Activated naive CD8-positive, alpha-beta T cell treated with anti-CD3 and anti-CD28 coated beads, Interleukin-2, amount 10 ng/mL, durations not matched to agents 7 days and 5 days (primary cell): Measurements from ENCODE around the gene HOXC10. TPM values are rescaled to one million over a fixed set of nuclear protein-coding genes. Genes with fewer than 3 reads are reported as not detected.

Experiments
- ATAC-seq: fragments of 150-1000 bp; cut with Tn5 transposase; one replicate; pipeline ENCODE4 v1.10.0; 2021; ENCODE audit warnings: low read depth, moderate library complexity
- POLR2A ChIA-PET: fragments of 350-600 bp; sonication (Branson Sonifier 250); formaldehyde crosslinking; loops from one replicate; lab custom pipeline; 2021; ENCODE audit warnings: antibody characterized with exemption; lab: Charles Lee
- DNase-seq: peaks from one replicate; pipeline ENCODE4 v3.0.0; 2021
- H3K27ac Mint-ChIP-seq: one replicate; pipeline ENCODE4 v1.8.0; 2022; ENCODE audit warnings: mild to moderate bottlenecking, mixed read lengths
- H3K27me3 Mint-ChIP-seq: one replicate; pipeline ENCODE4 v1.8.0; 2022; ENCODE audit warnings: mild to moderate bottlenecking, moderate library complexity, mixed read lengths
- H3K36me3 Mint-ChIP-seq: one replicate; pipeline ENCODE4 v1.8.0; 2021; ENCODE audit warnings: mild to moderate bottlenecking, mixed read lengths
- H3K4me1 Mint-ChIP-seq: one replicate; pipeline ENCODE4 v1.8.0; 2021; ENCODE audit warnings: mixed read lengths
- H3K4me3 Mint-ChIP-seq: one replicate; pipeline ENCODE4 v1.8.0; 2022; ENCODE audit warnings: mild to moderate bottlenecking, moderate library complexity, mixed read lengths
- H3K9me3 Mint-ChIP-seq: one replicate; pipeline ENCODE4 v1.8.0; 2021; ENCODE audit warnings: mixed read lengths
- total RNA-seq, 2 experiments: library from RNA; stranded (reverse); gene quantifications; one replicate each; pipeline ENCODE4 v1.2.3, GENCODE V29; 2021

HOXC10 gene
- total RNA-seq, 2 experiments from 2014 or later: not detected

GRCh38 chr12:54006559-54007220, 21.7 kb downstream of the HOXC10 start:
- Mint-ChIP-seq H3K4me1 (peaks cover 15% of the 10 kb centered on the region), H3K4me3 (peak overlapping the region; percentile 81), H3K9me3 (no peaks in the 10 kb centered on the region), H3K36me3 (no peaks in the 10 kb centered on the region), H3K27me3 (peaks cover 95% of the 10 kb centered on the region), H3K27ac (no peak overlapping the region)
- POLR2A ChIA-PET: interaction anchor here (0.9 to 1.2 kb wide), 2 partner anchors 10 to 201 kb away, joined by 3 read pairs; no protein-coding TSS in a partner anchor
- ATAC-seq (no peak), DNase-seq (no peak)

- Mint-ChIP-seq H3K9me3 (no peaks in the 10 kb centered on the region), H3K4me3 (no peak overlapping the region), H3K27ac (no peak overlapping the region), H3K36me3 (no peaks in the 10 kb centered on the region), H3K27me3 (peaks cover 95% of the 10 kb centered on the region), H3K4me1 (peaks cover 12% of the 10 kb centered on the region)
- ATAC-seq (no peak), DNase-seq (no peak)
- POLR2A ChIA-PET: no interaction called here
Observed at GRCh38 chr12:54007538-54008259, 22.8 kb downstream of the HOXC10 start.

GRCh38 chr12:54008260-54008552, 23.3 kb downstream of the HOXC10 start:
- Mint-ChIP-seq H3K27me3 (peaks cover 95% of the 10 kb centered on the region), H3K4me3 (no peak overlapping the region), H3K36me3 (no peaks in the 10 kb centered on the region), H3K9me3 (no peaks in the 10 kb centered on the region), H3K4me1 (peaks cover 12% of the 10 kb centered on the region), H3K27ac (no peak overlapping the region)
- no peak for ATAC-seq
- DNase-seq: no peak
- POLR2A ChIA-PET: no interaction called here

- H3K27me3 Mint-ChIP-seq: peaks cover 95% of the 10 kb centered on the region
- no peak for DNase-seq
- no peaks in the 10 kb centered on the region for H3K9me3 Mint-ChIP-seq
- peaks cover 13% of the 10 kb centered on the region for H3K4me1 Mint-ChIP-seq
- POLR2A ChIA-PET: interaction anchor here (0.6 to 1.2 kb wide), 5 partner anchors 8 to 278 kb away, joined by 3 to 6 read pairs (median 4); partner anchors contain the start of gene HOXC5
- no peak for ATAC-seq
- H3K4me3 Mint-ChIP-seq: peak overlapping the region; percentile 24
- no peak overlapping the region for H3K27ac Mint-ChIP-seq
- no peaks in the 10 kb centered on the region for H3K36me3 Mint-ChIP-seq
Observed at GRCh38 chr12:54009171-54010052, 24.5 kb downstream of the HOXC10 start.

GRCh38 chr12:54010053-54010971, 25.4 kb downstream of the HOXC10 start:
- Mint-ChIP-seq H3K9me3 (no peaks in the 10 kb centered on the region), H3K27me3 (peaks cover 96% of the 10 kb centered on the region), H3K27ac (no peak overlapping the region), H3K36me3 (no peaks in the 10 kb centered on the region), H3K4me1 (peaks cover 14% of the 10 kb centered on the region), H3K4me3 (no peak overlapping the region)
- ATAC-seq: no peak
- DNase-seq: no peak
- POLR2A ChIA-PET: no interaction called here

- Mint-ChIP-seq H3K27ac (no peak overlapping the region), H3K4me1 (peaks cover 13% of the 10 kb centered on the region), H3K27me3 (peaks cover 96% of the 10 kb centered on the region), H3K4me3 (no peak overlapping the region), H3K36me3 (no peaks in the 10 kb centered on the region), H3K9me3 (no peaks in the 10 kb centered on the region)
- DNase-seq (no peak), ATAC-seq (no peak)
- POLR2A ChIA-PET: no interaction called here
Observed at GRCh38 chr12:54010972-54011664, 26.2 kb downstream of the HOXC10 start.

GRCh38 chr12:54011665-54012532, 27.0 kb downstream of the HOXC10 start:
- H3K4me1 Mint-ChIP-seq: peaks cover 8% of the 10 kb centered on the region
- H3K27me3 Mint-ChIP-seq: peaks cover 96% of the 10 kb centered on the region

GRCh38 chr12:54012631-54013409, 27.9 kb downstream of the HOXC10 start:
- Mint-ChIP-seq H3K36me3 (no peaks in the 10 kb centered on the region), H3K9me3 (no peaks in the 10 kb centered on the region), H3K4me1 (peaks cover 15% of the 10 kb centered on the region), H3K27ac (no peak overlapping the region), H3K4me3 (no peak overlapping the region), H3K27me3 (peaks cover 95% of the 10 kb centered on the region)
- DNase-seq (no peak), ATAC-seq (no peak)
- POLR2A ChIA-PET: no interaction called here

More at GRCh38 chr12:54011665-54012532, 27.0 kb downstream of the HOXC10 start:
- H3K4me3 Mint-ChIP-seq: no peak overlapping the region
- DNase-seq (no peak), ATAC-seq (no peak)
- H3K9me3 Mint-ChIP-seq: no peaks in the 10 kb centered on the region
- no peak overlapping the region for H3K27ac Mint-ChIP-seq
- POLR2A ChIA-PET: no interaction called here
- H3K36me3 Mint-ChIP-seq: no peaks in the 10 kb centered on the region

- POLR2A ChIA-PET: no interaction called here
- Mint-ChIP-seq H3K4me3 (peak overlapping the region; percentile 35), H3K9me3 (no peaks in the 10 kb centered on the region), H3K4me1 (peaks cover 13% of the 10 kb centered on the region), H3K36me3 (no peaks in the 10 kb centered on the region), H3K27ac (no peak overlapping the region), H3K27me3 (peaks cover 85% of the 10 kb centered on the region)
- DNase-seq: no peak
- no peak for ATAC-seq
Observed at GRCh38 chr12:54014377-54015017, 29.6 kb downstream of the HOXC10 start.

- Mint-ChIP-seq H3K4me3 (no peak overlapping the region), H3K36me3 (no peaks in the 10 kb centered on the region)
- POLR2A ChIA-PET: no interaction called here
Observed at GRCh38 chr12:54015018-54015931, 30.3 kb downstream of the HOXC10 start.

More at GRCh38 chr12:54015018-54015931, 30.3 kb downstream of the HOXC10 start:
- no peak for ATAC-seq
- H3K9me3 Mint-ChIP-seq: no peaks in the 10 kb centered on the region
- no peak for DNase-seq
- peaks cover 13% of the 10 kb centered on the region for H3K4me1 Mint-ChIP-seq
- peaks cover 82% of the 10 kb centered on the region for H3K27me3 Mint-ChIP-seq
- no peak overlapping the region for H3K27ac Mint-ChIP-seq
